ENCODE results near the gene RECK.

The RECK gene

GRCh38 chr9:36036253-36036779, 397 bp upstream of the RECK start:
- H3K4me2 ChIP-seq (ENCODE audit: low read length) = peak overlapping the region; percentile 98
- no peak overlapping the region for H3K9ac ChIP-seq

GRCh38 chr9:36037549-36038122, 923 bp downstream of the RECK start:
- H3K4me3 ChIP-seq (ENCODE audit: low read depth, low read length) = peak overlapping the region; percentile 84
- H3K36me3 ChIP-seq (ENCODE audit: control insufficient read depth, insufficient read depth, low read length) = no peaks in the 10 kb centered on the region

More at GRCh38 chr9:36036253-36036779, 397 bp upstream of the RECK start:
- no peaks in the 10 kb centered on the region for H3K4me1 ChIP-seq
- H2AFZ ChIP-seq = peak overlapping the region; percentile 74
- TF ChIP-seq CTCF (IDR thresholded peaks at IDR 0.05) = no peak
- H3K9me3 ChIP-seq (ENCODE audit: control insufficient read depth, low read length) = no peaks in the 10 kb centered on the region
- H3K36me3 ChIP-seq (ENCODE audit: control insufficient read depth, insufficient read depth, low read length) = no peaks in the 10 kb centered on the region
- peak overlapping the region; percentile 84 for H3K4me3 ChIP-seq (ENCODE audit: low read depth, low read length)
- H3K27me3 ChIP-seq (ENCODE audit: control insufficient read depth, insufficient read depth, low read length) = no peaks in the 10 kb centered on the region
- H3K27ac ChIP-seq = no peak overlapping the region
- no peaks in the 10 kb centered on the region for H3K79me2 ChIP-seq

GRCh38 chr9:36039121-36039520, 2.4 kb downstream of the RECK start:
- Histone ChIP-seq H3K9me3 (ENCODE audit: control insufficient read depth, low read length) (no peaks in the 10 kb centered on the region), H3K4me1 (no peaks in the 10 kb centered on the region), H3K79me2 (no peaks in the 10 kb centered on the region), H2AFZ (no peak overlapping the region), H3K4me3 (ENCODE audit: low read depth, low read length) (no peak overlapping the region), H3K27me3 (ENCODE audit: control insufficient read depth, insufficient read depth, low read length) (no peaks in the 10 kb centered on the region), H3K4me2 (ENCODE audit: low read length) (no peak overlapping the region), H3K36me3 (ENCODE audit: control insufficient read depth, insufficient read depth, low read length) (no peaks in the 10 kb centered on the region), H3K9ac (no peak overlapping the region), H3K27ac (no peak overlapping the region)
- no peak for TF ChIP-seq CTCF (IDR thresholded peaks at IDR 0.05)

More at GRCh38 chr9:36037549-36038122, 923 bp downstream of the RECK start:
- Histone ChIP-seq H3K9me3 (ENCODE audit: control insufficient read depth, low read length) (no peaks in the 10 kb centered on the region), H3K27ac (peak overlapping the region; percentile 51), H3K9ac (no peak overlapping the region), H3K27me3 (ENCODE audit: control insufficient read depth, insufficient read depth, low read length) (no peaks in the 10 kb centered on the region), H3K79me2 (no peaks in the 10 kb centered on the region), H2AFZ (peak overlapping the region; percentile 86), H3K4me2 (ENCODE audit: low read length) (peak overlapping the region; percentile 98), H3K4me1 (no peaks in the 10 kb centered on the region)
- TF ChIP-seq CTCF (IDR thresholded peaks at IDR 0.05) = no peak

- no peak overlapping the region for H3K4me3 ChIP-seq (ENCODE audit: low read depth, low read length)
- H3K4me1 ChIP-seq = no peaks in the 10 kb centered on the region
- no peak for TF ChIP-seq CTCF (IDR thresholded peaks at IDR 0.05)
- no peak overlapping the region for H3K9ac ChIP-seq
- no peaks in the 10 kb centered on the region for H3K27me3 ChIP-seq (ENCODE audit: control insufficient read depth, insufficient read depth, low read length)
- no peaks in the 10 kb centered on the region for H3K36me3 ChIP-seq (ENCODE audit: control insufficient read depth, insufficient read depth, low read length)
- H2AFZ ChIP-seq = no peak overlapping the region
- H3K27ac ChIP-seq = no peak overlapping the region
- no peaks in the 10 kb centered on the region for H3K79me2 ChIP-seq
- H3K4me2 ChIP-seq (ENCODE audit: low read length) = no peak overlapping the region
- H3K9me3 ChIP-seq (ENCODE audit: control insufficient read depth, low read length) = no peaks in the 10 kb centered on the region
These were observed 3.0 kb downstream of the RECK start for GRCh38 chr9:36039696-36040095.
